NCI-H226 (cell line): ENCODE results near the gene ULBP2.
"Not testable (repeated sequence)": the region's sequence is repeated elsewhere in the genome, so short reads cannot be mapped to it uniquely, and the experiment has no call there.

Source experiments
- DNase-seq: peaks from one replicate; pipeline ENCODE4 v3.0.0-alpha.2; 2015

ULBP2 gene

GRCh38 chr6:149941583-149942460, at the start of gene ULBP2:
ULBP2 (plus strand) TSS chr6:149942014; CDS start chr6:149942073, 59 bp downstream.
- peak; percentile 90 for DNase-seq

- DNase-seq: peak; percentile 45
Measured at GRCh38 chr6:149895048-149895590, 46.7 kb upstream of the ULBP2 start.

- DNase-seq: no peak
Measured at GRCh38 chr6:149895833-149896271, 46.0 kb upstream of the ULBP2 start.

GRCh38 chr6:149896491-149896890, 45.3 kb upstream of the ULBP2 start:
- peak; percentile 60 for DNase-seq

- peak; percentile 83 for DNase-seq
Measured at GRCh38 chr6:149897015-149897697, 44.7 kb upstream of the ULBP2 start.

GRCh38 chr6:149897855-149898744, 43.7 kb upstream of the ULBP2 start, which contains the start of gene RAET1E:
RAET1E (minus strand) TSS chr6:149898113; CDS start chr6:149890901, 7,212 bp downstream.
- DNase-seq: no peak

- DNase-seq: no peak
Measured at GRCh38 chr6:149898966-149899365, 42.8 kb upstream of the ULBP2 start.

GRCh38 chr6:149899486-149899885, 42.3 kb upstream of the ULBP2 start:
- DNase-seq: no peak

- no peak for DNase-seq
Measured at GRCh38 chr6:149899926-149900619, 41.7 kb upstream of the ULBP2 start.

- DNase-seq: no peak
Measured at GRCh38 chr6:149900620-149901443, 41.0 kb upstream of the ULBP2 start.

- DNase-seq: no peak
Measured at GRCh38 chr6:149901444-149902140, 40.2 kb upstream of the ULBP2 start.

- no peak for DNase-seq
Measured at GRCh38 chr6:149903938-149904611, 37.7 kb upstream of the ULBP2 start.

GRCh38 chr6:149904661-149905370, 37.0 kb upstream of the ULBP2 start:
- no peak for DNase-seq

- no peak for DNase-seq
Measured at GRCh38 chr6:149905371-149905910, 36.4 kb upstream of the ULBP2 start.

- DNase-seq: no peak
Measured at GRCh38 chr6:149905911-149906371, 35.9 kb upstream of the ULBP2 start.

- DNase-seq: no peak
Measured at GRCh38 chr6:149906405-149906804, 35.4 kb upstream of the ULBP2 start.

- DNase-seq: no peak
Measured at GRCh38 chr6:149907317-149907716, 34.5 kb upstream of the ULBP2 start.

- not testable (repeated sequence) for DNase-seq
Measured at GRCh38 chr6:149908480-149908879, 33.3 kb upstream of the ULBP2 start.
